HG03039 (cell line): ENCODE data around the gene KIDINS220.
"Not testable (repeated sequence)": the region's sequence is repeated elsewhere in the genome, so short reads cannot be mapped to it uniquely, and the experiment has no call there.

Source experiments
- ATAC-seq: cut with Tn5 transposase; IDR thresholded peaks from one replicate; pipeline ENCODE4 v1.9.1; 2021; ENCODE audit warnings: mild to moderate bottlenecking, moderate library complexity; ENCODE audit not compliant: unreplicated experiment

Gene KIDINS220

GRCh38 chr2:8754106-8754776, 83.2 kb downstream of the KIDINS220 start:
- ATAC-seq, result no peak

- no peak for ATAC-seq
Observed at GRCh38 chr2:8753609-8754008, 83.8 kb downstream of the KIDINS220 start.

GRCh38 chr2:8752385-8752784, 85.0 kb downstream of the KIDINS220 start:
- no peak for ATAC-seq

GRCh38 chr2:8750221-8750620, 87.2 kb downstream of the KIDINS220 start:
- ATAC-seq, result no peak

GRCh38 chr2:8743261-8743660, 94.2 kb downstream of the KIDINS220 start:
- no peak for ATAC-seq

- no peak for ATAC-seq
Observed at GRCh38 chr2:8740136-8740535, 97.3 kb downstream of the KIDINS220 start.

GRCh38 chr2:8737571-8738175, 99.7 kb downstream of the KIDINS220 start:
- ATAC-seq, result no peak

GRCh38 chr2:8732601-8733000, 104.8 kb downstream of the KIDINS220 start:
- ATAC-seq, result no peak

GRCh38 chr2:8729939-8730338, 107.5 kb downstream of the KIDINS220 start:
- no peak for ATAC-seq

- not testable (repeated sequence) for ATAC-seq
Observed at GRCh38 chr2:8729101-8729500, 108.3 kb downstream of the KIDINS220 start.

- ATAC-seq, result no peak
Observed at GRCh38 chr2:8728305-8729015, 109.0 kb downstream of the KIDINS220 start.

- no peak for ATAC-seq
Observed at GRCh38 chr2:8725838-8726237, 111.6 kb downstream of the KIDINS220 start.

- no peak for ATAC-seq
Observed at GRCh38 chr2:8722986-8723385, 114.4 kb downstream of the KIDINS220 start.

- no peak for ATAC-seq
Observed at GRCh38 chr2:8721410-8721809, 116.0 kb downstream of the KIDINS220 start.

GRCh38 chr2:8720741-8721140, 116.7 kb downstream of the KIDINS220 start:
- no peak for ATAC-seq

GRCh38 chr2:8719528-8719927, 117.9 kb downstream of the KIDINS220 start:
- no peak for ATAC-seq

- no peak for ATAC-seq
Observed at GRCh38 chr2:8714971-8715370, 122.4 kb downstream of the KIDINS220 start.

GRCh38 chr2:8714283-8714682, 123.1 kb downstream of the KIDINS220 start:
- no peak for ATAC-seq

GRCh38 chr2:8710951-8711350, 126.5 kb downstream of the KIDINS220 start:
- ATAC-seq, result no peak

- no peak for ATAC-seq
Observed at GRCh38 chr2:8709611-8710010, 127.8 kb downstream of the KIDINS220 start.

GRCh38 chr2:8704906-8705305, 132.5 kb downstream of the KIDINS220 start:
- no peak for ATAC-seq
